HG02870 (cell line): ENCODE measurements around the gene MPO.

Experiments
- ATAC-seq: cut with Tn5 transposase; IDR thresholded peaks from one replicate; pipeline ENCODE4 v1.9.1; 2021; ENCODE audit warnings: mild to moderate bottlenecking, moderate library complexity; ENCODE audit not compliant: unreplicated experiment

The MPO gene

GRCh38 chr17:58282442-58282841, 1.7 kb upstream of the MPO start:
- ATAC-seq = no peak

DNA sequence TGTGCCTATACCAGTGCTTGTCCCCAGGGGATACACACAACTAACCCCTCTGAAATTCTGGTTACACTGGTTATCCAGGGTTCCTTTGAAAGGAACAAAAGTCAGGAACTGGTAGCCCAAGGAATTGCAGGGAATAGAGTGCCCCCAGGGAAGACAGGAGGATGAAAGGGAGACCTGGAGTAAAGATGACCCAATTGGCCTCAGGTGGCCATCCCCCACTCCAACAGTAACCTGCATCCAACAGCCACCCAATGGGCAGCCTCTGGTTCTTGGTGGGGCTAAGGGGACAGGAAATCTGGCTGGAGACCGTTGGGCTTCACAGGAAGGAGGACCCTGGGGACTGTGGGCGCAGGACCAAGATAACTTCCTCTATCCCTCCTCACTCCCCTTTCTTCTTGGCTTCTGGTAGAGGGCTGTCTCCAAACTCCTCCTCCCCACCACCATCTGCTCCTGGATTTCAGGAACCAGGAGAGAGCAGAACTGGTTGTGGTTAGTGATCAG, 826 bp upstream of the MPO start:
- ATAC-seq = no peak

DNA sequence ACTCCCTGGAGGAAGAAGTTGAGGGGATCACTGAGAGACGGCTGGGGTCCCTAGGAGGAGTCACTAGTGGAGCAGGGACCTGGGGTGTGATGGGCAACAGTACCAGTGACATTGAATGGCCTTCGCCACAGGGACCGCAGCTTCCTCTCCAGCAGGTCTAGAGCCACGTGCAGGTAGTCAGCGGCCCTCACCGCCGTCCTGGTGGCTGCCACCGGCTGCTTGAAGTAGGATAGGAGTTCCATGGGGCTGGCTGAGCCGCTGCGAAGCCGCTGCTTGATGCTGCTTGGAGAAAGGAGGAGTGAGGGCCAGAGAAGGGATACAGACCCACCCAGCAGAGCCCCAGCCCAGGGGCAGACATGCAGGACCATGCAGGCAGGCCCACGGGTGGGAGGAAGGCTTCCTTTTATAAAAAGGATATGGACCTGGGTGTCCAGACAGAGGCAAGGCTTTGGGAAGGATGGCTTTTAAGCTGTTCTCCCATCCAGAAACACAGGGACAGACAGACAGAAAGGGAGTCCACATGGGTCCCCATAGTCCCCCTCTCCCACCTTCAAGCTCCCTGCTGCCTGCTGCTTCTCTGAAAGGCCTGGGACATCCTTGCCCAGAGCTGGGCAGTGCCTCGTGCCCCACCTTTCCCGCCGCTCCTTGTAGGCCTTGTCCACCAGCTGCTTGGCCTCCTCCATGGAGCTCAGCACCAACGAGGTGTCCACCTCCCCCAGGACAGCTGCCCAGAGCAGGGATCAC, 827 bp downstream of the MPO start:
- ATAC-seq = no peak

DNA sequence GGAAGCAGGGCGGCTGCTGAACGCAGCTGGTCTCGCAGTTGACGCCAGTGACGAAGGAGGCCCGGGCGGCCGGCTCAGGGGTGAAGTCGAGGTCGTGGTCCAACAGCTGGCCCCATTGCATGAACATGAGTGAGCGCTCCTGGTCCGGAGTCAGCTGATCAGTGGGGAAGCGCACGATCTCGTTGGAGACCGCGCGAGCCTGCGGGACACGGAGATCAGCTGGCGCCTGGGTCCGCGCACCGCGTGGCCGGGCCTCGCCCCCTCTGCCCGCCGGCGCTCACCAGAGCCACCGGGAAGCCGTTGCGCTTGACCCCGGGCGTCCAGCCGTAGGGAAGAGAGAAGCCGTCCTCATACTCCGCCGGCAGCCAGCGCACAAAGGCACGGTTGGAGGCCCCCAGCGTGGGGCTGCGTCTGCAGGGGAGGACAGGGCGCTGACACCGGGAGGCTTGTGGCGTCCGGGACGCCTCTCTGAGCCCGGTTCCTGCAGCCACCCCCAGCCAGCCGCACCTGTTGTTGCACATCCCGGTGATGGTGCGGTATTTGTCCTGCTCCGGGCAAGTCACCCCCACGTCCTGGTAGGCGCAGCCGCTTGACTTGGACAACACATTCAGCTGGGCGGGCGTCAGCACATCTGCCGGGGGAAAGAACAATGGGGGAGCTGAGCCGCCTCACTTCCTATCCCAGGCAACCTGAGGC, 1.6 kb downstream of the MPO start:
- no peak for ATAC-seq

- ATAC-seq = no peak
These were observed 2.1 kb downstream of the MPO start for GRCh38 chr17:58278661-58279015.

DNA sequence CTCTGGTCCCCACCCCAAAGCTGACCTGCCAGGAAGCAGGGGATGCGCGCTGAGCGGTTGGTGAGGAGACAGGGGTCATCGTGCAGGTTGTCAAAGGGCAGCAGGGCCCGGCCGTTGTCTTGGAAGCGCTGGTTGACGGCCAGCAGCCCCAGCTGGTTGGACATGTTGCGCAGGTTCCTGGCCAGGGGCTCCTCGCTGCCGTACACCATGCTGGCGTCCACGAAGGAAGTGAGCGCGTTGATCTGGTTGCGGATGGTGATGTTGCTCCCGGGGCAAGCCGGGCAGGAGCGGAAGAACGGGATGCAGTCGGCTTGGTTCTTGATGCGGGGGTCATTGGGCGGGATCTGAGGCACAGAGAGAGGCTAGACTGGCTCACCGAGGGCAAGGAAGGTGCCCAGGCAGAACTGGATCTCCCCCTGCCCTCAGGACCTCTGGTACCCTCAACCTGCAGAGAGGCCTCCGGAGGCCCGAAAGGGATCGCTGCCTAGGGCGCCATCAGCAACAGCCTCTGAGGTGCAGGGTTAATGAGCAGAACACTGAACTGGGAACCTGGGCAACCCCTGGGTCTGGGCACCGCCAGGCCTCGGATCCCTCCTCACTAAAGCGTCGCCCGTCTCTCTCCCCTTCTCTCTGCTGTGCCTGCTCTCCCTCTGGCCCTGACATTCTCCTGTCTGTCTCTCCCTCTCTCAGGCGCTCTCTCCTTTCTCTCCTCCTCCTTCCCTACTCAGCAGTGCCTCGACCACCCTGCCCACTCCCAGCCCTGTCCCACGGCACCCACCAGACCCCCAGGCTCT, 2.7 kb downstream of the MPO start:
- ATAC-seq = no peak

DNA sequence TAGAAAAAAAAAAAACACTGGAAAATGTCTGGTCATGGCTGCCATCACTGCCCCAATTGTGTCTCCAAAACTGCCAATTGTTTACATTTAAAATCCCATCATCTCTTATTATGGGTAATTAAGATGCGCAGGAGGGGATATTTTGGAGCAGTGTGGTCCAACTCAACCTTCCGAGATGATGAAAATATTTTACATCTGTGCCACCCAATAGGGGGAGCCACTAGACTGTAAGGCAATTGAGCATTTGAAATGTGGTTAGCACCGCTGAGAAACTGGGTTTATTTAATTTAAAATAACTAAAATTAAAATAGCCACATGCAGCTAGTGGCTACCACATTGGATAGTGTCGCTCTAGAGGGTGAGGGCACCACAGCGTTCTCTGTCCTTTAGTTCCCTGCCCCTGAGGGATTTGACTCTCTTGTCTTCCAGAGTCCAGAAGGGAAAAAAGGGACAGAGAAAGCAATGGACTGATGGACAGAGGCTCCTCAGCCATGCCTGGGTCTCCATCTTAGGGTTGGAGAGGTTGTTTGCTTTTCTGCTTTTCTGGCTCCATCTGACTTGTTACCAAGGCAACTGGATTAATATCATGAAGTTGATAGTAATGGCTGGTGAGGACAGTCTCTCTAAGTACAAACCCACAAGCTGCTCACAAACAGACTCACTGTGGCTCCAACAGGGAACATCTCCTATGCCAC, 3.5 kb downstream of the MPO start:
- no peak for ATAC-seq

DNA sequence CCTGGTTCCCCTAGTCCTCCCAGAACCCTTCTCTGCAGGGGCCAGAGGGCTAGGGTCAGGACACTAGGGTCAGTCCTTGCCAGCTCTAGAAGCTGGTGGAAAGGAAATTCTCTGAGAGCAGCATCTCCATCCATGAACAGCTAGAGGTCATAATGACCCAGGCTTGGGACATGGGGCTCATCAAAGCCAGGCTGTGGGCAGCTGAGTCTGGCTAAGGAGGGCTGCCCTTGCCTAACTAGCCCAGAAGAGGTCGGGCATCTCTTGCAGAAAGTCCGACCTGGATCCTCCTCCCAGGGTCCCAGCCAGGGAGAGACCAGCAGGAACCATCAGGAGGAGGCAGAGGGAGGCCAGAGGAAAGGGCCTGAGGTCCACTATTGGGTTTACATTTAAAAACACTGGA, 4.3 kb downstream of the MPO start:
- no peak for ATAC-seq

- ATAC-seq = no peak
These were observed 5.3 kb downstream of the MPO start for GRCh38 chr17:58275417-58275816.

- no peak for ATAC-seq
These were observed 7.2 kb downstream of the MPO start for GRCh38 chr17:58273453-58274104.

DNA sequence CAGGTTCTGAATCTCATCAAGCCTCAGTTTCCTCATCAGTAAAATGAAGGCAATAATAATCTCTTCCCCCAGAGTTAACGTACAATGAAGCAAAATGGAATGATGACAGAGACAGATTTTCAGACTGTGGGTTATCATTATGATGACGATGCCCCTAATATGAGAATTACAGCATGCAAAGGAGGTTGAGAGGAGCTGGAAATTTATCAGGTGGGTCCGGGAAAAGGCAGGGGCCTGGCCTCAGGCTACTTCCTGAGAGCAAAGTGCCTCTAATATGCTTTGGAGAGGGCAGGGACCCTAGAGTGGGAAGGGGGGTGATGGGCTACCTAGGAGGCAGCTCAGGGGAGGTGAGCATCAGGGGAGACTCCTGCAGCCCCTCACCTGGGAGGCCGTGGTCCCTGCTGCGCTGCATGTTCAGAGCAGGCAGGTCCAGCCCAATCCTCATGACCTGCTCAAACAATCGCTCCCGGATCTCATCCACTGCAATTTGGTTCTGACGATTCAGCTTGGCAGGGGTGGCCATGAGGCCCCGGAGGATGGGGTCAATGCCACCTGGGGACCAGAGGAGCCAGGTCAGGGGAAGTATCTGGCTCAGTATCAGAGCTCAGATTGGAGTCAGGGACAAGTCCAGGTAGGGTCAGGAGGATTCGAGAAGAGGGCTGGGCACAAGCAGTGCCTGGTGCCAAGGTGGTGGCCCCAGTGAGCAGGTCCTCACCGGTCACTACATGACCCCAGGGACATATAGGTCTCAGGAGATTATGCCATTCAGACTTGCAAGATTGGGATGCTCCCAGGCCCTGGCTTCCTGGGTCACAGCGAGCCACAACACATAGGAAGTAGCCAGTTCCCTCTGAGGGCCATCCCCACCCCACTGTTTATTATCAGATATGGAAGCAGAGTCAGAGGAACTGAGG, 8.1 kb downstream of the MPO start:
- no peak for ATAC-seq

GRCh38 chr17:58271216-58271931, 9.4 kb downstream of the MPO start:
- ATAC-seq = no peak

- no peak for ATAC-seq
These were observed 10.1 kb downstream of the MPO start for GRCh38 chr17:58270476-58271215.

DNA sequence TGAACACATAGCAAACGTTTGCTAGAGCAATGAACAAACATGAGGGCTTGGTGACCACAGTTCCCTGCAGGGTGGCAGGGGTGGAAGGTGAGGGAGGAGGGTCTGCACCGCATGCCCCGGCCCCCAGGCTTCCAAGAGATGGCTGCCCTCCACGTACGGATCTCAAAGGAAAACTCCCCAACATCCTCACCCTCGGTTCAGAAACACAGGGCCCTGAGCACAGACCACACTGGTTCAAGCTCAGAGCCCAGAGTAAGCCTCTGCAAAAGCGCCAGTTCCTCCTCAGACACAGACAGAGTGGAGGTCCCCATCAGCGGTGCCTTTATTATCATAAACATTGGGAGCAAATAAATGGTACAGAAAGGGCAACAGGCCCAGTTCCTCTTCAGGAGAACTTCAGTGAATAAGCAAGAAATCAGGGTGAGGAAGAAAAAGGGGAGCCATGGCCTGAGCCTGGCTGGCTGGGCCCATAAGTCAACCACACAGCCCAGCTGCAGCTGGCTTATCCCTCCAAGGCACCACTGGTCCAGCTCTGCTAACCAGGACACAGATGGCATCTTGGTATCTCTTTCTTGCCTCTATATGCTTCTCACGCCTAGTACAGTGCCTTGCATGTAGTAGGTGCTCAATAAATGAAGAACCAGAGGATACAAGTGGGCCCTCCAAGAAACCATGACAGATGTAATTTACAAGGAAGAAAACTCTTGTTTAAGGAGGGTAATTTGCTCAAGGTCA, 11.0 kb downstream of the MPO start:
- ATAC-seq = no peak

DNA sequence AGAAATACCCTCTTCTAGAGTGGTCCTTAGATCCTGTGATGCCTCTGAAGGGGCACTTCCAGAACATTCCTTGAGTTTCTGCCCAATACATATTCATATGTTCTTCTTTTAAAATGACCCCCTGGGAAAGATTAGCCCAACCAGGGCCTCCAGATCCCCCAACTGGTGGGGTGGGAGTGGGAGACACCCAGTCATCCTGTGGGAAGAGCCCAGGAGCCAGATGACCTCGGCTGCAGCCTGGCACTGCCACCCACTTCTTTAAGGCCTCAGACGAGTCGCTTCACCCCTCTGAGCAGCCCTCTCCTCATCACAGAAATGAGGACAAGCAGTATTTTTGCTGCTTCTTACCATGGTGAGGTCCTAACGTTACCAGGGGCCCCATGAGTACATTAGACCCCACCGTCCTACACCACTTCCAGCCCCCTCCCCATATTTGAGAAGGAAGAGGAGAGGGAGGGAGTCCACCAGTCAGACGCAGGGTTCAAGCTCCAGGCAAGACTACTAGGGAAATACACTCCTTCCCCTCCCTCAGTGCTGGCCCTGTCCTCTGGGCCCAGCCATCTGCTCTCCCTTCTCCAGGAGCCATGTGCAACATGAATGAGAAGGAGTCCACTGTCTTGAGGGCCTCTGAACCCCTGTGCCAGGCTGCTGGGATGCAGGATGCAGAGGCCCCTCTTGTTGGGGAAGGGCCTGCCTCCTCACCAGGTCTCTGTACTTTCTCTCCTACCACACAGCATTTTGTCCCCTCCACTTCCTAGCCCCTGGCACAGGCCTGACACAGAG, 11.8 kb downstream of the MPO start:
- ATAC-seq = no peak

GRCh38 chr17:58268326-58268725, 12.4 kb downstream of the MPO start:
- ATAC-seq = no peak
